Fibroblast of lung (primary cell): ENCODE measurements around the gene TOPORS. TPM values are rescaled to one million over a fixed set of nuclear protein-coding genes. Genes with fewer than 3 reads are reported as not detected.

Experiments used
- DNase-seq, 2 donors: peaks; one replicate each; pipeline versions ENCODE4 v3.0.0 to v3.0.0-alpha.2; 2010; ENCODE audit warnings: low read depth in 2 of 2
- H2AFZ ChIP-seq: 2 replicates; pipeline ENCODE4 v1.5.1; 2012; ENCODE audit warnings: low read length, control low read depth, inconsistent platforms
- H3K27ac ChIP-seq: 2 replicates; pipeline ENCODE4 v1.5.1; 2011; ENCODE audit warnings: low read length, control low read depth; ENCODE audit not compliant: insufficient read depth
- H3K27me3 ChIP-seq: 2 replicates; pipeline ENCODE4 v1.5.1; 2011; ENCODE audit warnings: mild to moderate bottlenecking, low read length; ENCODE audit not compliant: control insufficient read depth, insufficient read depth
- H3K36me3 ChIP-seq: 2 replicates; pipeline ENCODE4 v1.5.1; 2011; ENCODE audit warnings: low read length; ENCODE audit not compliant: control insufficient read depth, insufficient read depth
- H3K4me1 ChIP-seq: 2 replicates; pipeline ENCODE4 v1.5.1; 2011; ENCODE audit warnings: low read length; ENCODE audit not compliant: control insufficient read depth, insufficient read depth; ENCODE audit errors: extremely low read depth
- H3K4me2 ChIP-seq: 2 replicates; pipeline ENCODE4 v1.5.1; 2011; ENCODE audit warnings: low read length, control low read depth; ENCODE audit not compliant: insufficient read depth; ENCODE audit errors: extremely low read depth
- H3K4me3 ChIP-seq, 4 experiments: fragments of 200-600 bp in 1 of 4; sonication (generic) in 1 of 4; replicated peaks in 1 of 4; 2 replicates each; pipeline ENCODE4 v1.5.1; 2011 to 2016; ENCODE audit warnings: low read length in 4 of 4, low read depth in 3 of 4, mild to moderate bottlenecking in 3 of 4, control low read depth in 2 of 4, inconsistent platforms in 1 of 4, mixed read lengths in 1 of 4; ENCODE audit not compliant: insufficient read depth in 1 of 4; ENCODE audit errors: control extremely low read depth in 1 of 4
- H3K79me2 ChIP-seq: 2 replicates; pipeline ENCODE4 v1.5.1; 2012; ENCODE audit warnings: mild to moderate bottlenecking, low read length, inconsistent platforms; ENCODE audit not compliant: control insufficient read depth, insufficient read depth
- H3K9ac ChIP-seq: 2 replicates; pipeline ENCODE4 v1.5.1; 2011; ENCODE audit warnings: mild to moderate bottlenecking, low read length, control low read depth; ENCODE audit not compliant: insufficient read depth
- H3K9me3 ChIP-seq: 2 replicates; pipeline ENCODE4 v1.5.1; 2012; ENCODE audit warnings: low read depth, low read length; ENCODE audit not compliant: control insufficient read depth, insufficient read depth
- H4K20me1 ChIP-seq: 2 replicates; pipeline ENCODE4 v1.5.1; 2011; ENCODE audit warnings: low read length; ENCODE audit not compliant: control insufficient read depth, insufficient read depth; ENCODE audit errors: extremely low read depth
- EZH2 ChIP-seq: IDR thresholded peaks from 2 replicates; pipeline ENCODE4 v1.5.1; 2012; ENCODE audit warnings: low read length, control low read depth, mild to moderate bottlenecking; ENCODE audit errors: missing control alignments
- polyA plus RNA-seq, 2 donors: library from polyadenylated mRNA; depleted of rRNA in 1 of 2; stranded (reverse) in 1 of 2; unstranded in 1 of 2; fragments of >200 nt; gene quantifications; 2 replicates each; pipeline ENCODE4 v1.2.1, GENCODE V29; 2011 to 2012; ENCODE audit warnings: missing spikeins in 1 of 2
- total RNA-seq: library from RNA; depleted of rRNA; stranded (reverse); fragments of >200 nt; gene quantifications from 2 replicates; pipeline ENCODE4 v1.2.1, GENCODE V29; 2014
- TF ChIP-seq, protein P1 (sequence below), 2 donors: IDR thresholded peaks in 1 of 2; conservative IDR thresholded peaks in 1 of 2; 1 replicate in 1 of 2; 2 replicates in 1 of 2; pipeline ENCODE4 v1.5.1; 2011 to 2012; ENCODE audit warnings: low read length in 2 of 2, control low read depth in 1 of 2, inconsistent platforms in 1 of 2, low read depth in 1 of 2, mild to moderate bottlenecking in 1 of 2

TOPORS gene
- total and polyA plus RNA-seq, 2 donors (not counting 1 experiment from before 2014, with no cell fraction given): 20.2 to 32.0 TPM

DNA sequence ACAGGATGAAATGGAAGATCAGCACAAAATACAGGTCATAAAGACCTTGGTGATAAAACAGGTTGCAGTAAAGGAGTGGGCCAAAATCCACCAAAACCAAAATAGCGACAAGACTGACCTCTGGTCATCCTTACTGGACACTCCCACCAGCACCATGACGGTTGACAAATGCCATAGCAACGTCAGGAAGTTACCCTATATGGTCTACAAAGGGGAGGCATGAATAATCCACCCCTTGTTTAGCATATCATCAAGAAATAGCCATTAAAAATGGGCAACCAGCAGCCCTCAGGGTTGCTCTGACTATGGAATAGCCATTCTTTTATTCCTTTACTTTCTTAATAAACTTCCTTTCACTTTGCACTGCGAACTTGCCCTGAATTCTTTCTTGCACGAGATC lies 26.6 kb upstream of the TOPORS start:
- no peak overlapping the region for H3K9ac ChIP-seq
- H2AFZ ChIP-seq: no peak overlapping the region
- TF ChIP-seq, protein P1, sequence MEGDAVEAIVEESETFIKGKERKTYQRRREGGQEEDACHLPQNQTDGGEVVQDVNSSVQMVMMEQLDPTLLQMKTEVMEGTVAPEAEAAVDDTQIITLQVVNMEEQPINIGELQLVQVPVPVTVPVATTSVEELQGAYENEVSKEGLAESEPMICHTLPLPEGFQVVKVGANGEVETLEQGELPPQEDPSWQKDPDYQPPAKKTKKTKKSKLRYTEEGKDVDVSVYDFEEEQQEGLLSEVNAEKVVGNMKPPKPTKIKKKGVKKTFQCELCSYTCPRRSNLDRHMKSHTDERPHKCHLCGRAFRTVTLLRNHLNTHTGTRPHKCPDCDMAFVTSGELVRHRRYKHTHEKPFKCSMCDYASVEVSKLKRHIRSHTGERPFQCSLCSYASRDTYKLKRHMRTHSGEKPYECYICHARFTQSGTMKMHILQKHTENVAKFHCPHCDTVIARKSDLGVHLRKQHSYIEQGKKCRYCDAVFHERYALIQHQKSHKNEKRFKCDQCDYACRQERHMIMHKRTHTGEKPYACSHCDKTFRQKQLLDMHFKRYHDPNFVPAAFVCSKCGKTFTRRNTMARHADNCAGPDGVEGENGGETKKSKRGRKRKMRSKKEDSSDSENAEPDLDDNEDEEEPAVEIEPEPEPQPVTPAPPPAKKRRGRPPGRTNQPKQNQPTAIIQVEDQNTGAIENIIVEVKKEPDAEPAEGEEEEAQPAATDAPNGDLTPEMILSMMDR (conservative IDR thresholded peaks at IDR 0.05 in 1 of 2, IDR thresholded peaks at IDR 0.05 in 1 of 2; ENCODE audit: low read depth in 1 of 2, low read length in 2 of 2): no peak
- no peak for TF ChIP-seq EZH2
- H3K4me2 ChIP-seq: no peak overlapping the region
- H3K4me3 ChIP-seq: no peak overlapping the region
- no peak overlapping the region for H3K27ac ChIP-seq
- no peaks in the 10 kb centered on the region for H3K27me3 ChIP-seq
- H3K4me1 ChIP-seq: no peaks in the 10 kb centered on the region
- no peaks in the 10 kb centered on the region for H3K79me2 ChIP-seq
- DNase-seq: no peak
- no peaks in the 10 kb centered on the region for H4K20me1 ChIP-seq
- no peaks in the 10 kb centered on the region for H3K9me3 ChIP-seq
- no peaks in the 10 kb centered on the region for H3K36me3 ChIP-seq

DNA sequence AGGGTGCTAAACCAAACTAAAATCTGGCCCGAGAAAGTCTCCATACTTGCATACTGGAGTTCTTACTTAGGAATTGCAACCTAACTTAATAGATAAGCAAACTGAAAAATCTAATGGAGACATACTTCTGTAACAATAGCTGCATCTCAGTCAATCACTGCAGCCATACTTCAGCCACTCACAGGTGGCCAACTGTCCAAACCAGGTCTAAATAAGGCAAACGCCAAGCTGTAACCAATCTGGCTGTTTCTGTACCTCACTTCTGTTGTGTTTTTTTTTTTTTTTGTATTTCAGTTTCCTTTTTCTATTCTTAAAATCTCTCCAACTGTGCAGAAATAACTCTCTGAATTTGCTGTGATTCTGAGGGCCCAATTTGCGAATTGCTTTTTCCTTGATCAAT lies 24.9 kb upstream of the TOPORS start:
- no peak overlapping the region for H3K9ac ChIP-seq
- H3K4me2 ChIP-seq: no peak overlapping the region
- no peak overlapping the region for H3K4me3 ChIP-seq
- no peaks in the 10 kb centered on the region for H3K27me3 ChIP-seq
- H3K4me1 ChIP-seq: no peaks in the 10 kb centered on the region
- no peaks in the 10 kb centered on the region for H4K20me1 ChIP-seq
- no peak for TF ChIP-seq EZH2
- TF ChIP-seq, protein P1 (conservative IDR thresholded peaks at IDR 0.05 in 1 of 2, IDR thresholded peaks at IDR 0.05 in 1 of 2; ENCODE audit: low read depth in 1 of 2, low read length in 2 of 2): no peak
- no peak for DNase-seq
- H3K27ac ChIP-seq: no peak overlapping the region
- no peak overlapping the region for H2AFZ ChIP-seq
- H3K9me3 ChIP-seq: no peaks in the 10 kb centered on the region
- peaks cover 6% of the 10 kb centered on the region for H3K79me2 ChIP-seq
- H3K36me3 ChIP-seq: no peaks in the 10 kb centered on the region

DNA sequence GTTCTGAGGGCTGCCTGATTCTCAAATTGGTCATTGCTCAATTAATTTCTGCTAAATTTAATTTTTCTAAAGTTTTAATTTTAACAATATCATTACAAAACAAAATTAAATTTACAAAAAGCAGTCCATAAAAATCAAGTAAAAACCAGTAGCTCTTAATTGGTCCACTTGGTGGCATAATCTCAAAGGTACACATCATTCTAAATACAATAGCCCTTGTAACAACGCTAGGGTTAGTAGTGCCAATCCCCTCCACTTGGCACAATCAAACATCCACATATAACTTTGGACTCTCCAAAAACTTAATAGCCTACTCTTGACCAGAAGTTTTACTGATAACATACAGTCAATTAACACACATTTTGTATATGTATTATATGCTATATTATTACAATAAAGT lies 22.5 kb upstream of the TOPORS start:
- no peaks in the 10 kb centered on the region for H3K9me3 ChIP-seq
- no peak overlapping the region for H3K27ac ChIP-seq
- no peaks in the 10 kb centered on the region for H3K4me1 ChIP-seq
- TF ChIP-seq, protein P1 (conservative IDR thresholded peaks at IDR 0.05 in 1 of 2, IDR thresholded peaks at IDR 0.05 in 1 of 2; ENCODE audit: low read depth in 1 of 2, low read length in 2 of 2): no peak
- TF ChIP-seq EZH2: no peak
- H3K4me2 ChIP-seq: no peak overlapping the region
- H3K79me2 ChIP-seq: peaks cover 29% of the 10 kb centered on the region
- H3K4me3 ChIP-seq: no peak overlapping the region
- H4K20me1 ChIP-seq: no peaks in the 10 kb centered on the region
- H3K9ac ChIP-seq: no peak overlapping the region
- no peaks in the 10 kb centered on the region for H3K27me3 ChIP-seq
- no peak for DNase-seq
- peaks cover 4% of the 10 kb centered on the region for H3K36me3 ChIP-seq
- H2AFZ ChIP-seq: no peak overlapping the region
